ENCODE data around the gene SYK. TPM values are rescaled to one million over a fixed set of nuclear protein-coding genes. Genes with fewer than 3 reads are reported as not detected.

SYK gene
- total RNA-seq, 4 donors from 2014 or later: 17.9 to 26.2 (median 23.2) TPM

DNA sequence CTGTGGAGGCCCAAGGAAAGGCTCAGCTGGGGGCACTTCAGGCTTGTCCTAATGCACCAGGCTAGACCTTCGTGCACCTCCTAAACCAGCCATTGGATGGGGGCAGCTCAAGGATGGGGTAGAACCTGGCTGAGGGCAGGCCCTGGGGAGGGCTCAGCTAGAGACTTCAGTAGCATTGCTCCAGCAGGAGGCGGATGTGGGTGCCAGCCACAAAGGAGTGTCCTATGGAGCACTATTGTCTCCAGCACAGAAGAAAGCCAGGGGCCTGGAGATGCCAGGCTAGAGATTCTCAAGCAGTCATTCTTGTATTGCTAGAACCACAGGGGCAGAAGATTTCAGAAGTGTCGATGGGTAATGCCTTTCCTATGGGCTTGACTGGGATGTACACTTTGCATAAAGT, 131.8 kb downstream of the SYK start:
- no peak overlapping the region for H3K4me3 ChIP-seq (ENCODE audit: low read depth, poor library complexity, severe bottlenecking)
- peak in 1 of 2 donors; percentile 68 for DNase-seq (ENCODE audit: low spot score in 2 of 2)
- WGBS, 2 donors: 82 to 97% methylated on average over 3 of the region's 3 CpGs
- TF ChIP-seq POLR2A (IDR thresholded peaks at IDR 0.05): no peak
- TF ChIP-seq, protein P1, sequence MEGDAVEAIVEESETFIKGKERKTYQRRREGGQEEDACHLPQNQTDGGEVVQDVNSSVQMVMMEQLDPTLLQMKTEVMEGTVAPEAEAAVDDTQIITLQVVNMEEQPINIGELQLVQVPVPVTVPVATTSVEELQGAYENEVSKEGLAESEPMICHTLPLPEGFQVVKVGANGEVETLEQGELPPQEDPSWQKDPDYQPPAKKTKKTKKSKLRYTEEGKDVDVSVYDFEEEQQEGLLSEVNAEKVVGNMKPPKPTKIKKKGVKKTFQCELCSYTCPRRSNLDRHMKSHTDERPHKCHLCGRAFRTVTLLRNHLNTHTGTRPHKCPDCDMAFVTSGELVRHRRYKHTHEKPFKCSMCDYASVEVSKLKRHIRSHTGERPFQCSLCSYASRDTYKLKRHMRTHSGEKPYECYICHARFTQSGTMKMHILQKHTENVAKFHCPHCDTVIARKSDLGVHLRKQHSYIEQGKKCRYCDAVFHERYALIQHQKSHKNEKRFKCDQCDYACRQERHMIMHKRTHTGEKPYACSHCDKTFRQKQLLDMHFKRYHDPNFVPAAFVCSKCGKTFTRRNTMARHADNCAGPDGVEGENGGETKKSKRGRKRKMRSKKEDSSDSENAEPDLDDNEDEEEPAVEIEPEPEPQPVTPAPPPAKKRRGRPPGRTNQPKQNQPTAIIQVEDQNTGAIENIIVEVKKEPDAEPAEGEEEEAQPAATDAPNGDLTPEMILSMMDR (IDR thresholded peaks at IDR 0.05): no peak
- intact Hi-C loops (cut with DNase I; ENCODE audit: low total_unique reads): no loop called here

DNA sequence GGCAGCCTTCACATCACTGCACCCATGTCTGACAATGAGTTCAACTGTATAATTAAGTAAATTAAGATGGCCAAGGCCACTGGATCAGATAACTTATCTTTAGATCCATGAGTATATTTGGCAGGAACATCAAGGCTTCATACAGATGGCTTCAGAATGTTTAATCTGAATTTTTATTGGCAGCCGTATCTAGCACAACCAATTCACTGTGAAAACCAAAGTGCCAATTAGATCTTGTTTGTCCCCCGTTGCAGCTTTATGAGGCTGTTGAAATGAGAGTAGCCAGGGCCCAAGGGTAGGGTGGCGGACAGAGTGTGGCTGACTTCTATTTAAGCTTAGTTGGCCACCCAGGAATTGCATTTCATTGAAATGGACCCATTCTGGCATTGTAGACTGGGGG, 137.7 kb downstream of the SYK start:
- peak in 1 of 2 donors; percentile 32 for DNase-seq (ENCODE audit: low spot score in 2 of 2)
- TF ChIP-seq, protein P1 (IDR thresholded peaks at IDR 0.05): no peak
- TF ChIP-seq POLR2A (IDR thresholded peaks at IDR 0.05): no peak
- intact Hi-C loops (cut with DNase I; ENCODE audit: low total_unique reads): no loop called here
- no peak overlapping the region for H3K4me3 ChIP-seq (ENCODE audit: low read depth, poor library complexity, severe bottlenecking)
- 61 to 70% methylated on average over 3 of the region's 3 CpGs for WGBS, 2 donors

DNA sequence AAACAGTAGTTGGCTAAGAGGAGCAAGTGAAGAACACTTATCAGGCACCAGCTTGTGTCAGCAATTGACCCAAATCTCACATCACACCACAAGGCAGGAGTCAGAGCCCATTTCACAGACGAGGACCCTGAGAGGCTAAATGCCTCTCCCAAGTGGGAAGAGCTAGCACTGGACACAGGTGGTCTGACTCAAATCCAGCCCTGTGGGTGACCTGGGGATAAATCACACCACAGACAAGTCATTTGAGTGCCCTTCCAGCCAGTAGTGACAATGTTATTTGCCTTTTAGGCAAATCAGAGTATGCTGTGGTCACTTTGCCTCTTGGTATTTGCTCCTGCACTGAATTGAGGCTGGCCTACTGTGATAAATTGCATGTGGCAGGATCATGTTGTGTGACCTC, 138.7 kb downstream of the SYK start:
- WGBS, 2 donors: 70 to 85% methylated on average over 1 of the region's 1 CpG
- no peak for DNase-seq (ENCODE audit: low spot score in 2 of 2)
- H3K4me3 ChIP-seq (ENCODE audit: low read depth, poor library complexity, severe bottlenecking): no peak overlapping the region
- intact Hi-C loops (cut with DNase I; ENCODE audit: low total_unique reads): no loop called here
- TF ChIP-seq, protein P1 (IDR thresholded peaks at IDR 0.05): no peak
- TF ChIP-seq POLR2A (IDR thresholded peaks at IDR 0.05): no peak

DNA sequence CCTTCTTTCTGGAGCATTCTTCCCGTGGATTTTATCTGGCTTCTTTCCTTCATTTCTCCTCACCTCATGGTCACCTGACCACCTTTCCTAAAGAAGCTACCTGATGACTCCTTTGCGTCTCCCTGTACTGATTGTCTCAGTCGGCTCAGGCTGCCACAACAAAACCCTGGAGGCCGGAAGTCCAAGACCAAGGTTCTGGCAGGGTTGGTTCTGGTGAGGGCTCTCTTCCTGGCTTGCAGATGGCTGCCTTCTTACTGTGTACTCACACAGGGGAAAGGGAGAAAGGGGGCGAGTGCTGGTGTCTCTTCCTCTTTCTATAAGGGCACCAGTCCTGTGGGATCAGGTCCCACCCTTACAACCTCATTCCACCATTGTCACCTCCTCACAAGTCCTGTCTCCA, 140.0 kb downstream of the SYK start:
- no peak overlapping the region for H3K4me3 ChIP-seq (ENCODE audit: low read depth, poor library complexity, severe bottlenecking)
- TF ChIP-seq POLR2A (IDR thresholded peaks at IDR 0.05): no peak
- TF ChIP-seq, protein P1 (IDR thresholded peaks at IDR 0.05): no peak
- intact Hi-C loops (cut with DNase I; ENCODE audit: low total_unique reads): no loop called here
- DNase-seq (ENCODE audit: low spot score in 2 of 2): peak in 1 of 2 donors; percentile 59
- 82 to 94% methylated on average over 5 of the region's 5 CpGs for WGBS, 2 donors

DNA sequence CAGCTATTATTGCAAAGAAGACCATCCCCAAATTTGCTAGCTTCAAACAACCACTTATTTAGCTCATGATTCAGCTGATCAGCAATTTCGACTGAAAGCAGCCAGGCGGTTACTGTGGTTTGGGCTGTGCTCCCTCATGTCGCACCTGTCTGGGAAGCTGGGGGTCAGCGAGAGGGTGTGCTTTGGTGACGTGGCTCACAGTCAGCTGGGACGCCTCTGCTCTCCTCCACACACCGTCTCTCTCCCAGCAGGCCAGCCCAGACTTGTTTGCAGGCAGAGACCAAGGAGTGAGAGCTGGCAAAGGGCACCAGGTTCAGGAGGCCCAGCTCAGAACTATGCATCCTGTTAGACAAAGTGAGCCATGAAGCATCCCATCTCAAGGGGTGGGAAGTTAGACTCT, 140.9 kb downstream of the SYK start:
- intact Hi-C loops (cut with DNase I; ENCODE audit: low total_unique reads): no loop called here
- WGBS, 2 donors: 36 to 58% methylated on average over 7 of the region's 7 CpGs
- TF ChIP-seq, protein P1 (IDR thresholded peaks at IDR 0.05): no peak
- no peak for TF ChIP-seq POLR2A (IDR thresholded peaks at IDR 0.05)
- H3K4me3 ChIP-seq (ENCODE audit: low read depth, poor library complexity, severe bottlenecking): no peak overlapping the region
- DNase-seq (ENCODE audit: low spot score in 2 of 2): peak in 1 of 2 donors; percentile 77

DNA sequence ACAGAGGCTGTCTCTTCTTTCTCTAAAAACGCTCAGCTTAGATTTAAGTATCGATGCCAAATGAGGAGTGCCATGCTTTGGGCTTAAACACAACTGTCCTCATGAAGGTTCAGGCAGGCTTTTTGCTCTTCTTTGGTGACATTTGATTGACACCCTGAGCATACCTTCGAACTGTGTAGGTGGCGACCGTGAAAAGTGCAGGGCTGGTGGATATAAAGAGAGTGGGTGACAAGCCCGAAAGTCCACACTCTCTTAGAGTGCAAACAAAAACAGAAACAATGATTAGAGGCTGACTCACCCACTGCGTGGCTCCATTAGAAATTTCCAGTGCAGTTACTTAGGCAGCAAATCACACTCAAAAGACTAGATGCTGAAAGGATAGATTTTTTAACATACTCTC, 141.7 kb downstream of the SYK start:
- TF ChIP-seq POLR2A (IDR thresholded peaks at IDR 0.05): no peak
- TF ChIP-seq, protein P1 (IDR thresholded peaks at IDR 0.05): no peak
- no peak overlapping the region for H3K4me3 ChIP-seq (ENCODE audit: low read depth, poor library complexity, severe bottlenecking)
- DNase-seq (ENCODE audit: low spot score in 2 of 2): peak in 1 of 2 donors; percentile 12
- 85 to 86% methylated on average over 7 of the region's 7 CpGs for WGBS, 2 donors
- intact Hi-C loops (cut with DNase I; ENCODE audit: low total_unique reads): no loop called here
